ENCODE results near the gene RUNDC3A. TPM values are rescaled to one million over a fixed set of nuclear protein-coding genes. Genes with fewer than 3 reads are reported as not detected.

Gene RUNDC3A
- total RNA-seq, 1 experiment from 2014 or later = 5.2 TPM

DNA sequence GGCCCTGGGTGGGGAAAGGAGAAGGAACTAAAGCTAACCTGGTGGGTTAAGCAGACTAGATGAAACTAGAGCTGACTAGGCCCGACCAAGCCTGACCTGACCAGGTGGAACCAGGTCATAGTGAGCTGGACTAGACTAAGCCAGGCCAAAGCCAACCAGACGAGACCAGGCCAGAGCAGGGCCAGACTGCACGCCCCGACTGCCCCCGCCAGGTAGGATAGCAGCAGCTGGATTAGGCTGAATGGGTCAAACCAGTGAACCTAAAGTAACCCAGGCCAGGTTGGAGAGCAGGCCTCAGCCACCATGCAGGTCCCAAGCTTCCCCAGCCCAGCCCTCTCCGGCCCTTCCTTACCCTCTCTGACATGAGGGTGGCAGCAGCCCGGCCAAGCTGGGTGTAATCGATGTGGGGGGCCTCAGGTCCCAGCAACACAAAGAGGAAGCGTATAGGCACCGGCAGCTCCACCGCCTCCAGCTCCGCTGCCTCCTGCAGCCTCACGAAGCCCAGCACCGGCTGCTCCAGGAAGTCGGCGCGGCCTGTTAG, 49.5 kb upstream of the RUNDC3A start:
- no peak for TF ChIP-seq RELA (CRISPR knock-in tag; IDR thresholded peaks at IDR 0.05; ENCODE audit: borderline replicate concordance)
- 0 out of 2 replicates have a peak, but pooled peaks have one; percentile 11 for TF ChIP-seq FOXP1 (CRISPR knock-in tag; IDR thresholded peaks at IDR 0.05; ENCODE audit: borderline replicate concordance)
- ATAC-seq (no peak), DNase-seq (ENCODE audit: low spot score) (no peak)
- POLR2A ChIA-PET = interaction anchor here (0.5 to 0.8 kb wide), 2 partner anchors 17 to 57 kb away, joined by 9 to 11 read pairs; no protein-coding TSS in a partner anchor
- no peaks in the 10 kb centered on the region for H3K36me3 Mint-ChIP-seq
- H3K4me3 Mint-ChIP-seq = no peak overlapping the region
- H3K9me3 Mint-ChIP-seq = no peaks in the 10 kb centered on the region
- no peaks in the 10 kb centered on the region for H3K4me1 Mint-ChIP-seq
- H3K27me3 Mint-ChIP-seq (ENCODE audit: low read depth) = no peaks in the 10 kb centered on the region; the same call in 1 of the 2 replicates
- H3K27ac Mint-ChIP-seq = no peak overlapping the region
- CTCF ChIA-PET = interaction anchor here (0.6 to 1.8 kb wide), 5 partner anchors 21 to 129 kb away, joined by 3 to 8 read pairs (median 3); partner anchors contain the start of gene RUNDC3A

- ChIA-PET CTCF (interaction anchor here (0.9 kb wide), 1 partner anchor 9 kb away, joined by 3 read pairs; no protein-coding TSS in a partner anchor), POLR2A (no interaction called here)
- Mint-ChIP-seq H3K4me1 (no peaks in the 10 kb centered on the region), H3K27ac (no peak overlapping the region), H3K4me3 (no peak overlapping the region), H3K36me3 (no peaks in the 10 kb centered on the region), H3K9me3 (no peaks in the 10 kb centered on the region), H3K27me3 (ENCODE audit: low read depth) (no peaks in the 10 kb centered on the region; the same call in none of the 2 replicates)
- no peak for TF ChIP-seq ZNF121 (CRISPR knock-in tag; IDR thresholded peaks at IDR 0.05)
- TF ChIP-seq, protein P1, sequence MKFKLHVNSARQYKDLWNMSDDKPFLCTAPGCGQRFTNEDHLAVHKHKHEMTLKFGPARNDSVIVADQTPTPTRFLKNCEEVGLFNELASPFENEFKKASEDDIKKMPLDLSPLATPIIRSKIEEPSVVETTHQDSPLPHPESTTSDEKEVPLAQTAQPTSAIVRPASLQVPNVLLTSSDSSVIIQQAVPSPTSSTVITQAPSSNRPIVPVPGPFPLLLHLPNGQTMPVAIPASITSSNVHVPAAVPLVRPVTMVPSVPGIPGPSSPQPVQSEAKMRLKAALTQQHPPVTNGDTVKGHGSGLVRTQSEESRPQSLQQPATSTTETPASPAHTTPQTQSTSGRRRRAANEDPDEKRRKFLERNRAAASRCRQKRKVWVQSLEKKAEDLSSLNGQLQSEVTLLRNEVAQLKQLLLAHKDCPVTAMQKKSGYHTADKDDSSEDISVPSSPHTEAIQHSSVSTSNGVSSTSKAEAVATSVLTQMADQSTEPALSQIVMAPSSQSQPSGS (CRISPR knock-in tag; IDR thresholded peaks at IDR 0.05; ENCODE audit: borderline replicate concordance, low read depth) = no peak
- TF ChIP-seq, protein P2, sequence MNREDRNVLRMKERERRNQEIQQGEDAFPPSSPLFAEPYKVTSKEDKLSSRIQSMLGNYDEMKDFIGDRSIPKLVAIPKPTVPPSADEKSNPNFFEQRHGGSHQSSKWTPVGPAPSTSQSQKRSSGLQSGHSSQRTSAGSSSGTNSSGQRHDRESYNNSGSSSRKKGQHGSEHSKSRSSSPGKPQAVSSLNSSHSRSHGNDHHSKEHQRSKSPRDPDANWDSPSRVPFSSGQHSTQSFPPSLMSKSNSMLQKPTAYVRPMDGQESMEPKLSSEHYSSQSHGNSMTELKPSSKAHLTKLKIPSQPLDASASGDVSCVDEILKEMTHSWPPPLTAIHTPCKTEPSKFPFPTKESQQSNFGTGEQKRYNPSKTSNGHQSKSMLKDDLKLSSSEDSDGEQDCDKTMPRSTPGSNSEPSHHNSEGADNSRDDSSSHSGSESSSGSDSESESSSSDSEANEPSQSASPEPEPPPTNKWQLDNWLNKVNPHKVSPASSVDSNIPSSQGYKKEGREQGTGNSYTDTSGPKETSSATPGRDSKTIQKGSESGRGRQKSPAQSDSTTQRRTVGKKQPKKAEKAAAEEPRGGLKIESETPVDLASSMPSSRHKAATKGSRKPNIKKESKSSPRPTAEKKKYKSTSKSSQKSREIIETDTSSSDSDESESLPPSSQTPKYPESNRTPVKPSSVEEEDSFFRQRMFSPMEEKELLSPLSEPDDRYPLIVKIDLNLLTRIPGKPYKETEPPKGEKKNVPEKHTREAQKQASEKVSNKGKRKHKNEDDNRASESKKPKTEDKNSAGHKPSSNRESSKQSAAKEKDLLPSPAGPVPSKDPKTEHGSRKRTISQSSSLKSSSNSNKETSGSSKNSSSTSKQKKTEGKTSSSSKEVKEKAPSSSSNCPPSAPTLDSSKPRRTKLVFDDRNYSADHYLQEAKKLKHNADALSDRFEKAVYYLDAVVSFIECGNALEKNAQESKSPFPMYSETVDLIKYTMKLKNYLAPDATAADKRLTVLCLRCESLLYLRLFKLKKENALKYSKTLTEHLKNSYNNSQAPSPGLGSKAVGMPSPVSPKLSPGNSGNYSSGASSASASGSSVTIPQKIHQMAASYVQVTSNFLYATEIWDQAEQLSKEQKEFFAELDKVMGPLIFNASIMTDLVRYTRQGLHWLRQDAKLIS (CRISPR knock-in tag; IDR thresholded peaks at IDR 0.05; ENCODE audit: borderline replicate concordance) = no peak
- TF ChIP-seq NR2C2 (CRISPR knock-in tag; IDR thresholded peaks at IDR 0.05) = no peak
- TF ChIP-seq, protein P3, sequence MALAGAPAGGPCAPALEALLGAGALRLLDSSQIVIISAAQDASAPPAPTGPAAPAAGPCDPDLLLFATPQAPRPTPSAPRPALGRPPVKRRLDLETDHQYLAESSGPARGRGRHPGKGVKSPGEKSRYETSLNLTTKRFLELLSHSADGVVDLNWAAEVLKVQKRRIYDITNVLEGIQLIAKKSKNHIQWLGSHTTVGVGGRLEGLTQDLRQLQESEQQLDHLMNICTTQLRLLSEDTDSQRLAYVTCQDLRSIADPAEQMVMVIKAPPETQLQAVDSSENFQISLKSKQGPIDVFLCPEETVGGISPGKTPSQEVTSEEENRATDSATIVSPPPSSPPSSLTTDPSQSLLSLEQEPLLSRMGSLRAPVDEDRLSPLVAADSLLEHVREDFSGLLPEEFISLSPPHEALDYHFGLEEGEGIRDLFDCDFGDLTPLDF (CRISPR knock-in tag; IDR thresholded peaks at IDR 0.05) = no peak
- no peak for TF ChIP-seq ZMAT4 (CRISPR knock-in tag; IDR thresholded peaks at IDR 0.05)
- TF ChIP-seq, protein P4, sequence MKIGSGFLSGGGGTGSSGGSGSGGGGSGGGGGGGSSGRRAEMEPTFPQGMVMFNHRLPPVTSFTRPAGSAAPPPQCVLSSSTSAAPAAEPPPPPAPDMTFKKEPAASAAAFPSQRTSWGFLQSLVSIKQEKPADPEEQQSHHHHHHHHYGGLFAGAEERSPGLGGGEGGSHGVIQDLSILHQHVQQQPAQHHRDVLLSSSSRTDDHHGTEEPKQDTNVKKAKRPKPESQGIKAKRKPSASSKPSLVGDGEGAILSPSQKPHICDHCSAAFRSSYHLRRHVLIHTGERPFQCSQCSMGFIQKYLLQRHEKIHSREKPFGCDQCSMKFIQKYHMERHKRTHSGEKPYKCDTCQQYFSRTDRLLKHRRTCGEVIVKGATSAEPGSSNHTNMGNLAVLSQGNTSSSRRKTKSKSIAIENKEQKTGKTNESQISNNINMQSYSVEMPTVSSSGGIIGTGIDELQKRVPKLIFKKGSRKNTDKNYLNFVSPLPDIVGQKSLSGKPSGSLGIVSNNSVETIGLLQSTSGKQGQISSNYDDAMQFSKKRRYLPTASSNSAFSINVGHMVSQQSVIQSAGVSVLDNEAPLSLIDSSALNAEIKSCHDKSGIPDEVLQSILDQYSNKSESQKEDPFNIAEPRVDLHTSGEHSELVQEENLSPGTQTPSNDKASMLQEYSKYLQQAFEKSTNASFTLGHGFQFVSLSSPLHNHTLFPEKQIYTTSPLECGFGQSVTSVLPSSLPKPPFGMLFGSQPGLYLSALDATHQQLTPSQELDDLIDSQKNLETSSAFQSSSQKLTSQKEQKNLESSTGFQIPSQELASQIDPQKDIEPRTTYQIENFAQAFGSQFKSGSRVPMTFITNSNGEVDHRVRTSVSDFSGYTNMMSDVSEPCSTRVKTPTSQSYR (CRISPR knock-in tag; IDR thresholded peaks at IDR 0.05) = no peak
- TF ChIP-seq, protein P5, sequence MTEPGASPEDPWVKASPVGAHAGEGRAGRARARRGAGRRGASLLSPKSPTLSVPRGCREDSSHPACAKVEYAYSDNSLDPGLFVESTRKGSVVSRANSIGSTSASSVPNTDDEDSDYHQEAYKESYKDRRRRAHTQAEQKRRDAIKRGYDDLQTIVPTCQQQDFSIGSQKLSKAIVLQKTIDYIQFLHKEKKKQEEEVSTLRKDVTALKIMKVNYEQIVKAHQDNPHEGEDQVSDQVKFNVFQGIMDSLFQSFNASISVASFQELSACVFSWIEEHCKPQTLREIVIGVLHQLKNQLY (CRISPR knock-in tag; IDR thresholded peaks at IDR 0.05) = no peak
- DNase-seq (ENCODE audit: low spot score) = no peak
- ATAC-seq = no peak
Measured at GRCh38 chr17:44260296-44260695, 48.1 kb upstream of the RUNDC3A start.

All from WTC11 (cell line).